WI38 (cell line): ENCODE measurements around the gene ADARB1.

ENCODE experiments used
- H3K4me3 ChIP-seq: 2 replicates; pipeline ENCODE4 v1.5.1; 2011; ENCODE audit warnings: low read depth, mild to moderate bottlenecking, control low read depth, low read length
- CTCF ChIP-seq: IDR thresholded peaks from 2 replicates; pipeline ENCODE4 v1.5.1; 2012; ENCODE audit warnings: low read depth, mild to moderate bottlenecking, control low read depth, low read length

The ADARB1 gene

GRCh38 chr21:45178070-45178608 lies 103.8 kb downstream of the ADARB1 start:
- TF ChIP-seq CTCF = no peak
- no peak overlapping the region for H3K4me3 ChIP-seq

- no peak for TF ChIP-seq CTCF
- H3K4me3 ChIP-seq = no peak overlapping the region
Measured at GRCh38 chr21:45178971-45179370, 104.6 kb downstream of the ADARB1 start.

GRCh38 chr21:45179568-45180245 lies 105.3 kb downstream of the ADARB1 start:
- TF ChIP-seq CTCF = no peak
- H3K4me3 ChIP-seq = no peak overlapping the region

DNA sequence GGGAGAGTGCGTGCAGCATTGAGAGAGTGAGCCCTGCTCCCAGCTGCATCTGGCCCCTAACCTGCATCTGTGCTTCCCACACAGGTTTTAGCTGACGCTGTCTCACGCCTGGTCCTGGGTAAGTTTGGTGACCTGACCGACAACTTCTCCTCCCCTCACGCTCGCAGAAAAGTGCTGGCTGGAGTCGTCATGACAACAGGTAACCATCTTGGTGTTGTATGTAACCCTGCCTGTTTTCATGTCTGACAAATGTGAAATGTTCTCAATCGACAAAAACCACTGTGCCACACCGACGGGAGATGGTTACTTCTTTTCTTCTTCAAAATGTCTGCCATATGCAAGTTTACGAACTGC lies 105.8 kb downstream of the ADARB1 start:
- no peak overlapping the region for H3K4me3 ChIP-seq
- no peak for TF ChIP-seq CTCF

DNA sequence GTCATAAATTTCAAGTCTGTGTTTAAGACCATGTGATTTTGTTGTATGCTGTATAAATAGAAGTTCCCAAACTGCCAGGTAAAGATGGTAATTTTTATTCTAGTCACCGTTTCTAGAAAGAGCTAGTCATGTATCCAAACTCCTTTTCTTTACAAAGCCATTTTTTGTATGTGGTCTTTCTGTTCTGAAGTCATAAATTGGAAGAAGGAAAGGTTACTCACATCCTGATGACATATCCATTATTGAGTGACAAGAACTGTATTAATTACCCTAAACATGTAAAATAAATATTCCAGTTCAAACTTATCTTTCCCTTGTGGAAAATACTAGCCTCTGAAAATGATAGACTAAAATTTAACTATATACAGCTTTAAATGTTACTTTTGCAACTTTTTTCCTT lies 108.6 kb downstream of the ADARB1 start:
- H3K4me3 ChIP-seq = no peak overlapping the region
- no peak for TF ChIP-seq CTCF

DNA sequence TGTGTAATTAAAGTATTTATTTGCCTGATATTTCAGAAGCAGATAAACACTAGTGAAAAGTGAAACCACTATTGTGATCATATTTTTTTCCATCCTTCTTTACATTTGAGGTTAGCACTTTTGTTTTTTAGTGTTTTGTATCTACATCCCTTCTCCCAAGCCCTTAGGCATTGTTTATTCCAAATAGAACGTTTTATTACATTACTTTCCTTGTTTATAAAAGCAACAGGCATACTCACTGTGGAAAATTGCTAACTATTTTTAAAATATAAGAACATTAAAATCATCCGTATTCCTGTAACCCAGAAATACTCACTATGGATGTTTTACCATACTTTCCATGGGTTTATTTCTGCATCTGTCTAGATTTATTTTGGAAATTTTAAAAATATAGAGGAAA lies 109.5 kb downstream of the ADARB1 start:
- no peak for TF ChIP-seq CTCF
- H3K4me3 ChIP-seq = no peak overlapping the region

- TF ChIP-seq CTCF = no peak
- no peak overlapping the region for H3K4me3 ChIP-seq
Measured at GRCh38 chr21:45184869-45185268, 110.5 kb downstream of the ADARB1 start.
